ENCODE data around the gene SLC47A2.

DNA sequence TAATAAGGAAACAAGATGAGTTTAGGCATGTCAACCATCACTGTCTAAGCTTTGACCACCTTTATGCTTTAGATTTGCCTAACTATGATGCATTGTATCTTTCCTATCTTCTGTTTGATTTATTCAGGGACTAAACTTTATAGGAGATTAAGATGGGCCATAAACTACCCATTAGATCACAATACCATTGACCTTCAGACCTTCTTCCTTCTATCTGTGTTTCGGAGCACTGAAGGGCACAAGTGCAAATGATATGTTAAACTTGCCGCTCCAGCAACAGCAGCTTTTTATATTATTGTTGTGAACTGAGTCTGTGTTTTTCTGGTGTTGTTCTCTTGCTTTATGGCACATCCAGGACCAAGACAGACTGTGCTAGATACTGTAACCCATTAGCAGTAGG lies 84.5 kb downstream of the SLC47A2 start:
- TF ChIP-seq, protein P1, sequence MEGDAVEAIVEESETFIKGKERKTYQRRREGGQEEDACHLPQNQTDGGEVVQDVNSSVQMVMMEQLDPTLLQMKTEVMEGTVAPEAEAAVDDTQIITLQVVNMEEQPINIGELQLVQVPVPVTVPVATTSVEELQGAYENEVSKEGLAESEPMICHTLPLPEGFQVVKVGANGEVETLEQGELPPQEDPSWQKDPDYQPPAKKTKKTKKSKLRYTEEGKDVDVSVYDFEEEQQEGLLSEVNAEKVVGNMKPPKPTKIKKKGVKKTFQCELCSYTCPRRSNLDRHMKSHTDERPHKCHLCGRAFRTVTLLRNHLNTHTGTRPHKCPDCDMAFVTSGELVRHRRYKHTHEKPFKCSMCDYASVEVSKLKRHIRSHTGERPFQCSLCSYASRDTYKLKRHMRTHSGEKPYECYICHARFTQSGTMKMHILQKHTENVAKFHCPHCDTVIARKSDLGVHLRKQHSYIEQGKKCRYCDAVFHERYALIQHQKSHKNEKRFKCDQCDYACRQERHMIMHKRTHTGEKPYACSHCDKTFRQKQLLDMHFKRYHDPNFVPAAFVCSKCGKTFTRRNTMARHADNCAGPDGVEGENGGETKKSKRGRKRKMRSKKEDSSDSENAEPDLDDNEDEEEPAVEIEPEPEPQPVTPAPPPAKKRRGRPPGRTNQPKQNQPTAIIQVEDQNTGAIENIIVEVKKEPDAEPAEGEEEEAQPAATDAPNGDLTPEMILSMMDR (IDR thresholded peaks at IDR 0.05), result no peak
- no peak for TF ChIP-seq POLR2AphosphoS5 (IDR thresholded peaks at IDR 0.05)

Data from esophagus muscularis mucosa (tissue), 3 donors.